HG03378 (cell line): Measurements from ENCODE around the gene ATP11C.

Experiments used
- ATAC-seq: cut with Tn5 transposase; IDR thresholded peaks from one replicate; pipeline ENCODE4 v1.9.1; 2021; ENCODE audit warnings: mild to moderate bottlenecking, moderate library complexity; ENCODE audit not compliant: unreplicated experiment

ATP11C gene

DNA sequence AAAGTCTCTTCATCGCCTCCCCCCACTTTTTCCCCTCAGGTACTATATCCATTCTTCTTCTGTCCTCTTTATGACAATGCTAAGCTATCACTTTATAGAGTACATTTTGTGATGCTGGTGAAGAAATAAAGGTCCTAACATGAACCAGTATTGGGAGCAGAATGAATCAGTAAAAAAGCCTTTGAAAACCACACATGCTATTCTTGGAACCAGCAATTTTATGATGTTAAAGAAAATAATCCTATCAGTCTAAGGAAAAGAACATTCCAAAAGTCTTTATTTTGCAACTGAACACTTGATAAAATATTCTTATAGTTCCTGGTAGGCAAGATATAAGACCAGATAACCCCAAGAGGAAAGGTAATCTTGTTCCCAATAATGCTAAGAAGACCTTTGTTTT is 117.1 kb downstream of the ATP11C start:
- ATAC-seq, result no peak

DNA sequence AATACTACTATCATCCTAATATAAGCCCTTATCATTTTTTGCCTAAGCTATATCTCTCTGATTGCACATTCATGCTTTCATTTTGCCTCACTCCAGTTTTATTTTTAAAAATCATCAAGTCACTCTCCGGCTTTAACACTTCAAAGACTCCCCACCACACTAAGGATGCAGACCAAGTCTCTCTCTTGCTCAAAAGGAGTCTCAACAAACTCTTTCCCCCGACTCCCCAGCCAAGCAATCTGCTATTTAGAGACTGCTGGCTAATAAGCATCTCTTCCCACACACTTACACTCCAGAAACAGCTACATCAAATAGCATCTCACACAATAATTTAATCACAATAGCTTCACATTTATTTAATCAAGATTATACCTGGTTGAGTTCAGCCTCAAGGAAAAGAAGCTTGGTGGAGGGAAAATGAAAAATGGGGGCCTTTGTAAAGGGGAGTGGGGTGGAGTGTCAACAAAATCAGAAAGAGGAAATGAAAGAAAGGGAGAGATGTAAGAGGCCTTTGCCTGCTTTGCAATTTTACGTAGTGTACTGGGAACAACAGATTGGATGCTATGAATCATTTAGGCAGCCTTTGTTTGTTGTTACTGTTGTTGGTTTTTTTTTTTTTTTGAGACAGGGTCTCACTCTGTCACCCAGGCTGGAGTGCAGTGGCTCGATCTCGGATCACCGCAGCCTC is 120.8 kb downstream of the ATP11C start:
- ATAC-seq, result peak; percentile 76

DNA sequence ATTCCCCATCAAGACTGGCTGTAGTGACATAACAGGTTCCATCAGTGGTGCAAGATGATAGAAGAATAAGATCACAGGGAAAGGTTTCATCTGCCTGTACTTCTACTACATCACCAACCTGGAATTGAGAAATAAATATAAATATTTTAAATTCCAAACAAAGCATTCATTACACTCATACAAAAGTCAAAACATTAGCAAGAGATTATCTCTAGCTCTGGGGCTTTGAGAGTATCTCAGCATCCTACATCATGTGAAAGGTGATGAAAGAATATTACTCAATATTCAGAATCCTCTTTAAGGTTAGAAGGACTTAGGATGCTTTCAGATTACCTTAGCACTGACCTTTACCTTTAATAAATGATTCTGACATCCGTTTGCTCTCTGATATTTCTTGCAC is 128.4 kb downstream of the ATP11C start:
- ATAC-seq, result no peak

DNA sequence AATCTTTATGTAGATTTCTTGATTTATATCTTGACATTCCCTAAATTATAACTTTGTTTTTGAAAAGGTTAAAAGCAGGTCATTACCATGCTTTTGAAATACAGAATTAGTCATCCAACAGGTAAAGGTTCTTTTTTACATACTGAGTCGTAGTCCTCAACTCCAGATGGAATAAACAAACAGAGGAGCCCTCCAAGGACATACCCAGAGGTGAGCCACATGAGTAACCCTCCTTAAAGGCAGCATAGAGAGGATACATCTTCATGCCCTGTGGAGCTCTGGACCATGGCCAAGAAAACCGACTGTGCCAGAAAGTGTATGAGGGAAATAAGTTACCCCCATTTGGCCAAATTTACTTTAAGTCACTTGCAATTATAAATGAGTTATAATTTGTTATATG is 129.6 kb downstream of the ATP11C start:
- no peak for ATAC-seq

DNA sequence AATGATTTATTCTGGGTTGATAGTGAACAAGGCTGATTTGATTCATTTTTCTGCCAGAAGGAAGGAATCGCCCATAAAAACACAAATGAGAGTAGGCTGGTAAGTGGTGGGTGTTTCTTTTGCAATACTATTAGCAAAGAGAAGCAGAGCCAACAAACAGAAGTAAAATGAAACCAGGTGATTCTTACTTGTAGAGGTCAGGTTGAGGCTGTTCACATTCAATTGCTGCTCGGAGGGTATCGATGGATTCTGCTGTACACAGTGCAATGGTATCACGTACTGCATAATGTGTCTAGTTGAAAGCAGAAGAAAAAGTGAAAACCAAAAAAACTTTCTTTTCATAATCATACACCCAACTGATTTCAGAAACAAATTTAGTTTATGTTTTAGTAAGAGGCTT is 130.8 kb downstream of the ATP11C start:
- no peak for ATAC-seq

DNA sequence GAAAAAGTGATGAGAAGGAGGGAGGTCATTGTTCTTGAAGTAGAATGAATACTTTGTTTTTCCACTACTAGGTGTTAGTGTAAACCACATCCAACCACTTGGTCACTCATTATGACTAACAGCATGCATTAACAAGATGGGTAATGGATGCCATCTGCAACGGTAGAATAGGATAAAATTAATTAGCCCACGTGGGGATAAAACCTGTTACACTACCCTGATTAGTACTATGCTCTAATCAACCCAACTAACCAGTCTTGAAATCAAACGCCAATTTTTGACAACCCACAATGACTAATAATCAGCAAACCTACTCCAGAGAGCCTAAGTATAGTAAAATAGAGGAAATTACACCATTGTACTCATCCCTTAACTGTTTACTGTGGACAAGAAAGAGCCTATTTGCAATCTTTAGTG is 131.4 kb downstream of the ATP11C start:
- peak; percentile 83 for ATAC-seq

DNA sequence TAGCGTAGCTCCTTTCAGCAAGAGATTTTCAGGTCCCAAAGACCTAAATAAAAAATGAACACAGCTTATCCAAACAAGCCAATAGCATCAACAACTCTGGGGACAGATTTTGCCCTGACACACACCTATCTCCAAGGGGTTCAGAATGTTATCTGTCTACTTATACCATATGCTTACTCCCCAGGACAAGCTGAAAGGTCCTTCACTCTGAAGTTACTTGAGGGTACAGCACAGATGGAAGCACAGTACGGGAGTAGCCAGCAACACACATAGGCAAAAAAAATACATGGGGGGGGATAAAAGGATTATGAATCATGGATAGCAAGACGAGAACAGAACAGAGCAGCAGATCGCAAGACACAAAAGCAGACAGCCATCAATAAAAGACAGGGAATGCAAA is 134.2 kb downstream of the ATP11C start:
- no peak for ATAC-seq

DNA sequence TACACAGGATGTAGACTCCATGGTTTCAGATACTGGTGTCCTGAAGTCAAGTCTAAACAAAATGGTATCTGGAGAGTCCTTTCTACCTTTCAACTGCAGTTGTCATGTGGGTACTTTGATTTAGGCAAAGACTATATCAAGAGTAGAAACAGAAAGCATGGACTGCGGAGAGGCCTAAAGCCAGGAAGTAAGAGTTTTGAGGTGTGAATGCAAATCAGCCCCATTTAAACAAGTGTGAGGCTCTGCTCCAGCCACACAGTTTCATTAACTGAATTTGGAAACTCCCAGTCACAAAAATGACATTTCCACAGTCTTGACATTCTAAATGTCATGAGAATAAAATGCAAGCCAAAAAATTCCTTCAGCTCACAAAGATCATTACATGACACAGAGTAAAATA is 137.7 kb downstream of the ATP11C start:
- peak; percentile 99 for ATAC-seq

DNA sequence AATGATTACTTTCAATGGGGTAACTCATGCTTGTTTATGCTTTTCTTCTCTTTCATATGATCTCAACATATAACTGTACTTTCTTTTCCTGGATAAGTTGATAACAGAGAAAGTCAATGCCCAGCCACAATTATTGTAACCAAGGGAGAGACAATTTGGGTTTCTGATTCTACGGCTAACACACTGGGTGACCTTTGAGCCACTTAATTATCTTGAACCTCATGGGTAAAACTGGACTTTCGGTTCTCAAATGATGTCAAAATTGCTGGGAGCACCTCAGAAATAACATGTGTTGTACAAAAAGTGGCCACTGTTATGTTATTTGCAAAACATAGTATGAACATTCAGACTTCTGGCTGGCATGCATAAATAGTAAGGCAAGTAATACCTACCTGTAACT is 145.3 kb downstream of the ATP11C start:
- ATAC-seq, result no peak

DNA sequence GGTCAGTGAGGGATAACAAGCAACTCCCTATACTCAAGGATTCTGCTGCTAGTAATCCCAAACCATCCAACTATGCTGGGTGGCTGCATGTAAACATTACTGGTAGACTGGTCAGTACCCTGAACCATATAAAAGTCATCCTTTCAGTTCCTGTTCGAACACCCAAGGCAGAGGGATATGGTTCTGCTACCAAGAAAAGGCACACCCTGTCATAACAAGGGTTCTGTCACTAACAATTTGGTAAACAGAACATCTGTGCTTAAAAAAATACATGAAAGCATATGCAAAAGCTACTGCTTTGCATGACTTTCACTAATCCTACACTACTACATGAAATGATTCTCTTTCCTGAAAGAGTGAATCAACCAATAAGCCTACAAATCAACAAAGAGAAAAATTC is 148.0 kb downstream of the ATP11C start:
- ATAC-seq, result peak; percentile 85

DNA sequence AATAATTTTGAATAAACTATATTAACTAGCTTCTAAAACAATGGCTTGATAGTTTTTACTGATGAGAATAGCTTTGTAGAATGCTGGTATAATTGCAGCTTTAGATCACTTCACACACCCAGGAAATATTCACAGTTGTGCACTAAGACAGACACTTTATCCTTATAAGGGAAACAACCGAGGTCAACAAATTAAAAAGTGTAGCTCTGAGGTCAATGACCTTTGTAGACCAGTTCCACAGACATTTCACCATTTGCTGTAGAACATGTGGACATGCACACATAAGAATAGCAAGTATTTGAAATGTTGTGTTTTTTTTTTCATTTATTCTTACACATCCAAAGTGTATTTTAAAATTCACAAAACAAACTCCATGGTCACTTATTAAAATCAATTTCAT is 148.9 kb downstream of the ATP11C start:
- ATAC-seq, result no peak

DNA sequence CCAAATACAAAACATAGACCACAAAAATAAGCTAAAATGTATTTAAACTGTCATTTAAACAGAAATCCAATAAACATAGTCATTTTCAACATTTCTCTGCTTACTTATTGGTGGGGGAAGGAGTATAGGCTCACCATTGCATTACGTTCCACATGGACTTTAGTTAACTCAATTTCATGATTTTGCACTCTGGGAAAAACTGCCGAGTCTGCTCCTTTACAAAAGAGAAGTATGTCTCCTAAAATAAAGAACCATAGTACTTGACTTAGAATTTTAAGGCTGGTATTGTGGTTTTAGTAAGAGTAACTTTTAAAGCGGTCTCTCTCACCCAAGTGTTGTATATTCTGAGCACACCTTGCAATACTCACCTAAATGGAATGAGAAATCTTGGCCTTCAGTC is 149.8 kb downstream of the ATP11C start:
- ATAC-seq, result no peak

DNA sequence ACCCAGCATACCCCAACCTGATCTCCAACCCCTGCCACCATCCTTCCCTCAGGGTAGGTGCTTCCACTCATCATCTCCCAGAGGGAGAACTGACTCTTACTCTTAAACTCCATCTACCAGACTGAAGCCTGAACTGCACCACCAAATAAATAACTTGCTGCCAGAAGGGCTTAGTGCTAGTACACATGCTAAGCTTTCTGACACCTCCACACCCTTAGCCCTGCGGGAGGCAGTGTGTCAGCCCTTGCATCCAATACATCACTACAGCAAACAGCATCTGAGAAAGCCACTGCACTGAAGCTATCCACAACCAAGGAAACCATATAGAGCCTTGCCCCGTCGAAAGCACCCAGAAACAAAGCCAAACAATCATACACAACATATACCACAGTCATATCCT is 156.3 kb downstream of the ATP11C start:
- ATAC-seq, result no peak

DNA sequence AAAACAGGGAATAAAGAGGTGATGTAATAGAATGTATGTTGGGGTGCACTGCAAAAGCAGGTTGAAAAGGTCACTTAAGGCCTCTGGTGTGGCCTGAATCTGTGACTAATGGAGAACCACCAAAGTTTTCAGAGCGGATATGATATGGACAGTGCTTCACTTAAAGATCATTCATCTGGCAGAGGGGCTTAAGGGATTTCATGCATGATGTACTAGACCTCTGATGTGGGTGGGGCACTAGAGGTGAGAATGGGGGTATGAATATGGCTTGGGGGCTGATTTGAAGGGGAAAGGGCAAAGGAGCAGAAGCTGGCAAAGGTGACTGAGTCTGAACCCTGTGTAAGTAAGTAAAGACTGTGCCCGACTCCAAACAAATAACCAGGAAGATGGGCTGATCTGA is 162.5 kb downstream of the ATP11C start:
- no peak for ATAC-seq

DNA sequence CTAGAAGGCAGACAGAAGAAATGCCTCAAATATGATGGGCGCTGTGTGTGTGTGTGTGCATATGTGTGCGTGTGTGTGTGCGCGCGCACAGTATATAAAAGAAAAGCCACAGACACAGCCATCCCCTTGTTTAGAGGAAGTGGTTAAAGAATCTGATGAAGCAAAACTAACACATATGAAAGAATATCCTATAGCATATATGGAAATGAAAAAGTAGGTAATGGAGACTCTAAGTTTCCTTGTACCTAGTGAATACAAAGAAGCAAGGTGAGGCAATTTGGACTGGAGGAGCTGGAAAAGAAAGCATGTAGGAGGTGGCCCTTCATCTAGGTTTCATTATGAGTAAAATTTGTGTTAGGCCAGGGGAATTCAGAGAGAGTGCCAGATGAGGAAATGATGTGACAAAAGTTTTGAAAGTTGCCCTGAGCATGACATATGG is 166.3 kb downstream of the ATP11C start:
- ATAC-seq, result peak; percentile 80

DNA sequence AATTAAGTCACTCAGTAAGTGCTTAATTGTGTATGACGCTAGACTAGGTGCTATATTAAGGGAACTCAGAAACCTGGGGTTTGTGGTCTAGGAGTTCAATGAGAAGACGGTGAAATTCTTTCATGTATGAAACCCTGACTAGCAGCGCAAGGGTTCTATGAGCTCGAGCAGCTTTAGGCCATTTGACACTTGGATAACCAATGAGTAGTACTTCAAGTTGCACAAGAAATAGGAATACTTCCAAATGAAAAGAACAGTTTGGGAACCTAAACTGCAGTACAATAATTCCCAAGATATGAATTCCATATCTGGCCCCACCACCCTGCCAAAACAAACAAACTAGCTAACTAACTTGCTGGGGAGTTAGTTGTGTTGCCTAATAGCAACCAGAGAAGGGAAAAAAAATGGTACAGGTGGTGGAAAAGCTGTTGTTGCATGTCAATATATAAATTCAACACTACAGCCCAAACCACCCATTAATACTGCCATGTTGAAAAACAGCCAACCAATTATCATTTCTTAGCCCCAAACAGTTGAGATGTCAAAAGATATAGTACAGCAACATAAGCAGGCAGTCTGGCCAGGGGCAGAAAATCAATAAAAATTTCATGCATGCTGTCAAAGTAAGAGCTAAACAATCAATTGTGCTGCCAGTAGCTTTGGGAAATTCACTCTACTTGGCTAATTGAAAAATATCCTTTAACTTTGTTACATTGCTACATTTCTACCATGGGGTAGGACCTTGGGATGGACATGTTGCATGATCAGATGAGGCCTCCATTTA is 170.3 kb downstream of the ATP11C start:
- ATAC-seq, result no peak

DNA sequence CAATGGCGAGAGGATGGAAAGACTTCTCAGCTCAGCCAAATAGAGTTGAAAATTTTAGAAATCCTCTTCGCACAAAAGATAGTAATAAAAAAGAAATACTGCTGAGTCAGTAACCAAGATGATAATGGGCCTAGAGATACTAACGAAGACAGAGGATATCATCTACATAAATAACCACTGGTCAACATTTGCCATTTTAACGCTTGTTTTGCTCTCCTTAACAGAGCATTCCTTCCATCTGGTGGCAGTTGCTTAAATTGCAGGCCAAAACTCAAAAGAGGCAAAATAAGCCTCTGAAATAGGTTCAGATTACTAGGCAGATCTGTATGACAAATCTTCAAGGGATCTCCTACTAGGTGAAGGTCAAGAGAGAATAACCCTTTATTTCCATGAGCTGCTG is 173.2 kb downstream of the ATP11C start:
- ATAC-seq, result peak; percentile 65

DNA sequence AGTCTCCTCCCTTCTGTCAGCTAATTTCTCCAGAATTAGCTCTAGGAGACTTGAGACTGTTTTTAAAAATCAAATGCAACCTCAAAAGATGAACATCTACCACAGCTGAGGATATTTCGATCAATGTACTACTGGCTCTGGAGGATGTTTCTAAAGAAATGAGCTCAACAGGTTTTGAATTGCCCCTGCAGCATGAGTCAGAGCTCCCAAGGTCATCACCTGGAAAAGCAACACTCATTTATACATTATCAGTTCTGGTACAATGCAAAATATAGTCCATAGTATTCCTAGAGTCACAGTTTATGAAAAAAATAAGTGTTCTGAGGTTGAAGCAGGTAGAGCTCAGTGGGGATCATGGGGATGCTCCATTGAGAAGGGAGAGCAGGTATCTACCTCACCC is 174.0 kb downstream of the ATP11C start:
- ATAC-seq, result no peak

DNA sequence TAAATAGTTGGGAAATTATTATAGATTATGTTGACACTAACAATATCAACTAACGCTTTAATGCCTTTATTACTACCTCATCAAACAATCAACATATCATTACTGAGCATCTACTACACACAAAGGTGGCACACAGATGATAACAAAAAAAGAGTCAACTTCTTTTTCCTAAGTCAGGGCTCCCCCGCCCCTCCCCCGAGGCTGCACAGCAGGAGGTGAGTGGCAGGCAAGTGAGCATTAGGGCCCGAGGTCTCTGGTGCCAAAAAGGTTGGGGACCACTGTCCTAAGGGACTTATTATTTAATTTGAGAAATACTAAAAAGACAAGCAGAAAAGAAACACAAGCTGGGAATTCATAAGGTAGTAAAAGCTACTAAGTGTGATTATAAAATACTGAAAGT is 174.6 kb downstream of the ATP11C start:
- no peak for ATAC-seq

DNA sequence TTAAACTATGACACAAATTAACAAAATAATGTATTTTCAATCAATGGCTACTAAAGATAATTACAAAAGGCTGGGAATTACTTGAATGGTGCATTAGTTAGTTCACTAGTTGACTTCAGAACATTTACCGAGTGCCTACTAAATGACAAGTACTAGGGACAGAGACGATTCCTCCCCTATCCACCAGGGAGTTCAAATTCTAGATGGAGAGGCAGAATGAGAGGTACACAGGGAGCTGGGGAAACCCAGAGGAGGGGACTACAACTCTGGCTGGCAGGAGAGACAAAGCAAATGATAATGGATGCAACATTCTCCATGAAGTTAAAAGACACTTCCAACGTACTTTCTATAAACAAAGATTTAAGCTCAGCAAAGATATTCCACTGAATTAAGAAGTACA is 181.8 kb downstream of the ATP11C start:
- ATAC-seq, result no peak

DNA sequence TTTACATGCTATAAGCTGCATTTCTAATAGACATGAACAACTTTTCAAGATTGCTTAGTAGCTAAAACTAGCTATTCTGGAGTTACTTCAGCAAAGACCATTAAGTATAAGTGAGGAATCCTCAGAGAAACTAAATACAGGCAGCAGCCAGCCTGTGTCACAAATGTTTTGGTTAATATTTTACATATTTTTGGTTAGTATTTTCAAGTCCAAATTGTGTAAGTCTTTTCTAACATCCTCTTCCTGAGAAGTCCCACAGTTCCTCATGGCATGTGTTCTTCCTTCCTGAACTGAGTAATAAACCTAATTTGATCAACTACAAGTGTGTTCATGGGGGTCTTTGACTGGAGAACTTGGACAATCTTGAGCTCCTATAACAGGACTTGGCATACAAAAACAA is 182.5 kb downstream of the ATP11C start:
- ATAC-seq, result no peak

DNA sequence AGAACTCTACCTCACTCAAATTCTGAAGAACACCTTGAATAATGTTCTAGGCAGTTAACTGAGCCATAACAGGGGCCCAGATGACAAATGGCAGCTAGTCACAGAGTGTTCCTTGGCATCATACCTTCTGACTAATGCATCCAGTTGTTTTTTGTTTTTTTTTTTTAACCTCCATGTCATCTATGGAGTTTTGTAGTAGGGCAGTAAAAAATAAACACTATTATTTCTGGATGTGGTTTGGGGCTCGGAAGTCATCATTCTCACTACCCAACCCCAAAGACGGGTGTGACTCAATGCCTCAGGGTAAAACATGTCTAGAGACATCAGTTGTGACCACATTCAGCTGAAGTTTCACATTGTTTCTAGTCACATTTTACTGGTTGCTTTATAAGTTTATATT is 193.7 kb downstream of the ATP11C start:
- ATAC-seq, result peak; percentile 62

DNA sequence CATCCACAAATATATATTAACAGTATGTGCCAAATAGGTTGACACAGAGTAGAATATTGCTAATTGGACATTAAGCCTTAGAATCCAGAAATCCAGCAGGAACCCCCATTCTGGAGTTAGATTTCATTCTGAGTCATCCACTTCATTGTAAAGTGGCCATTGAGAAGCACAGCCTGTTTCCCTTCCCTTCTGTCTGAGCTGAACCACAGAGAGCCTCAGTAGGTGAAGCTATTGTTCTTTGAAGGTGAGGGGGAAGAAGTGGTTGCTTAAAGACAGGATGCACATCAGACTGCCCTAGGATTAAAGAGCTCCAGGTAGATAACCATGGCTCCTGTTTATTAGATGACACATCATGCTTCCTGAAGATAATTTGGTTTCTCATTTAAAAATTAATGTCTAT is 194.3 kb downstream of the ATP11C start:
- ATAC-seq, result no peak
